ENCODE measurements around the gene SF3B4. TPM values are rescaled to one million over a fixed set of nuclear protein-coding genes. Genes with fewer than 3 reads are reported as not detected.

Gene SF3B4
- total and polyA plus RNA-seq, 2 of the 8 experiments (the other 6 are each of a cell fraction or from before 2014, with no cell fraction given), result 81.1 to 122 TPM

DNA sequence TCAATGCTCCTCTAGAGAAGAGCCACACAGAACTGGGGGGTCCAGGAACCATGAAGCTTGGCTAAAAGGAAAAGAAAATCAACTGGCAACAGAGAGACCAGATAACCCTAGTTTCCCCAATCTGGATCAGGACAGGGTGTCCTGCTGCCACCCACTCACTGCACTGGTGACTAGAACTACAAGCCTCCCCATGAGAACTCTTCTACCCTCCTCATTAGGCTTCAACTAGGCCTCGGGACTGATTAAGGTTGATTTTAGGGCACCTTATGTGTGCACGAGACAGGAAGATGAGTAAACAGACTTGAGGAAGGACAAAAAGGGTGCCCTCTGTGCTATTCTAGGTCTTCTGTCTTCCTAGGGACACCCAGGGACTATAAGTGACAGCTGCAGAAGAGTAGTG lies 2.3 kb upstream of the SF3B4 start (continued):
- TF ChIP-seq, protein P1, sequence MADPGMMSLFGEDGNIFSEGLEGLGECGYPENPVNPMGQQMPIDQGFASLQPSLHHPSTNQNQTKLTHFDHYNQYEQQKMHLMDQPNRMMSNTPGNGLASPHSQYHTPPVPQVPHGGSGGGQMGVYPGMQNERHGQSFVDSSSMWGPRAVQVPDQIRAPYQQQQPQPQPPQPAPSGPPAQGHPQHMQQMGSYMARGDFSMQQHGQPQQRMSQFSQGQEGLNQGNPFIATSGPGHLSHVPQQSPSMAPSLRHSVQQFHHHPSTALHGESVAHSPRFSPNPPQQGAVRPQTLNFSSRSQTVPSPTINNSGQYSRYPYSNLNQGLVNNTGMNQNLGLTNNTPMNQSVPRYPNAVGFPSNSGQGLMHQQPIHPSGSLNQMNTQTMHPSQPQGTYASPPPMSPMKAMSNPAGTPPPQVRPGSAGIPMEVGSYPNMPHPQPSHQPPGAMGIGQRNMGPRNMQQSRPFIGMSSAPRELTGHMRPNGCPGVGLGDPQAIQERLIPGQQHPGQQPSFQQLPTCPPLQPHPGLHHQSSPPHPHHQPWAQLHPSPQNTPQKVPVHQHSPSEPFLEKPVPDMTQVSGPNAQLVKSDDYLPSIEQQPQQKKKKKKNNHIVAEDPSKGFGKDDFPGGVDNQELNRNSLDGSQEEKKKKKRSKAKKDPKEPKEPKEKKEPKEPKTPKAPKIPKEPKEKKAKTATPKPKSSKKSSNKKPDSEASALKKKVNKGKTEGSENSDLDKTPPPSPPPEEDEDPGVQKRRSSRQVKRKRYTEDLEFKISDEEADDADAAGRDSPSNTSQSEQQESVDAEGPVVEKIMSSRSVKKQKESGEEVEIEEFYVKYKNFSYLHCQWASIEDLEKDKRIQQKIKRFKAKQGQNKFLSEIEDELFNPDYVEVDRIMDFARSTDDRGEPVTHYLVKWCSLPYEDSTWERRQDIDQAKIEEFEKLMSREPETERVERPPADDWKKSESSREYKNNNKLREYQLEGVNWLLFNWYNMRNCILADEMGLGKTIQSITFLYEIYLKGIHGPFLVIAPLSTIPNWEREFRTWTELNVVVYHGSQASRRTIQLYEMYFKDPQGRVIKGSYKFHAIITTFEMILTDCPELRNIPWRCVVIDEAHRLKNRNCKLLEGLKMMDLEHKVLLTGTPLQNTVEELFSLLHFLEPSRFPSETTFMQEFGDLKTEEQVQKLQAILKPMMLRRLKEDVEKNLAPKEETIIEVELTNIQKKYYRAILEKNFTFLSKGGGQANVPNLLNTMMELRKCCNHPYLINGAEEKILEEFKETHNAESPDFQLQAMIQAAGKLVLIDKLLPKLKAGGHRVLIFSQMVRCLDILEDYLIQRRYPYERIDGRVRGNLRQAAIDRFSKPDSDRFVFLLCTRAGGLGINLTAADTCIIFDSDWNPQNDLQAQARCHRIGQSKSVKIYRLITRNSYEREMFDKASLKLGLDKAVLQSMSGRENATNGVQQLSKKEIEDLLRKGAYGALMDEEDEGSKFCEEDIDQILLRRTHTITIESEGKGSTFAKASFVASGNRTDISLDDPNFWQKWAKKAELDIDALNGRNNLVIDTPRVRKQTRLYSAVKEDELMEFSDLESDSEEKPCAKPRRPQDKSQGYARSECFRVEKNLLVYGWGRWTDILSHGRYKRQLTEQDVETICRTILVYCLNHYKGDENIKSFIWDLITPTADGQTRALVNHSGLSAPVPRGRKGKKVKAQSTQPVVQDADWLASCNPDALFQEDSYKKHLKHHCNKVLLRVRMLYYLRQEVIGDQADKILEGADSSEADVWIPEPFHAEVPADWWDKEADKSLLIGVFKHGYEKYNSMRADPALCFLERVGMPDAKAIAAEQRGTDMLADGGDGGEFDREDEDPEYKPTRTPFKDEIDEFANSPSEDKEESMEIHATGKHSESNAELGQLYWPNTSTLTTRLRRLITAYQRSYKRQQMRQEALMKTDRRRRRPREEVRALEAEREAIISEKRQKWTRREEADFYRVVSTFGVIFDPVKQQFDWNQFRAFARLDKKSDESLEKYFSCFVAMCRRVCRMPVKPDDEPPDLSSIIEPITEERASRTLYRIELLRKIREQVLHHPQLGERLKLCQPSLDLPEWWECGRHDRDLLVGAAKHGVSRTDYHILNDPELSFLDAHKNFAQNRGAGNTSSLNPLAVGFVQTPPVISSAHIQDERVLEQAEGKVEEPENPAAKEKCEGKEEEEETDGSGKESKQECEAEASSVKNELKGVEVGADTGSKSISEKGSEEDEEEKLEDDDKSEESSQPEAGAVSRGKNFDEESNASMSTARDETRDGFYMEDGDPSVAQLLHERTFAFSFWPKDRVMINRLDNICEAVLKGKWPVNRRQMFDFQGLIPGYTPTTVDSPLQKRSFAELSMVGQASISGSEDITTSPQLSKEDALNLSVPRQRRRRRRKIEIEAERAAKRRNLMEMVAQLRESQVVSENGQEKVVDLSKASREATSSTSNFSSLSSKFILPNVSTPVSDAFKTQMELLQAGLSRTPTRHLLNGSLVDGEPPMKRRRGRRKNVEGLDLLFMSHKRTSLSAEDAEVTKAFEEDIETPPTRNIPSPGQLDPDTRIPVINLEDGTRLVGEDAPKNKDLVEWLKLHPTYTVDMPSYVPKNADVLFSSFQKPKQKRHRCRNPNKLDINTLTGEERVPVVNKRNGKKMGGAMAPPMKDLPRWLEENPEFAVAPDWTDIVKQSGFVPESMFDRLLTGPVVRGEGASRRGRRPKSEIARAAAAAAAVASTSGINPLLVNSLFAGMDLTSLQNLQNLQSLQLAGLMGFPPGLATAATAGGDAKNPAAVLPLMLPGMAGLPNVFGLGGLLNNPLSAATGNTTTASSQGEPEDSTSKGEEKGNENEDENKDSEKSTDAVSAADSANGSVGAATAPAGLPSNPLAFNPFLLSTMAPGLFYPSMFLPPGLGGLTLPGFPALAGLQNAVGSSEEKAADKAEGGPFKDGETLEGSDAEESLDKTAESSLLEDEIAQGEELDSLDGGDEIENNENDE (IDR thresholded peaks at IDR 0.05; ENCODE audit: insufficient replicate concordance, low read length), result no peak
- TF ChIP-seq MAFK (IDR thresholded peaks at IDR 0.05; ENCODE audit: low read depth, low read length), result no peak
- no peak for TF ChIP-seq GTF2F1 (IDR thresholded peaks at IDR 0.05; ENCODE audit: borderline replicate concordance, low read depth, low read length)
- no peak for TF ChIP-seq CBX5 (IDR thresholded peaks at IDR 0.05; ENCODE audit: low read depth, low read length)
- TF ChIP-seq SP2 (IDR thresholded peaks at IDR 0.05; ENCODE audit: low read length), result no peak
- no peak for TF ChIP-seq BRCA1 (IDR thresholded peaks at IDR 0.05; ENCODE audit: low read depth, low read length)
- TF ChIP-seq CEBPB (IDR thresholded peaks at IDR 0.05; ENCODE audit: low read depth, low read length), result no peak
- TF ChIP-seq POU5F1 (IDR thresholded peaks at IDR 0.05; ENCODE audit: low read depth, low read length), result no peak
- no peak for TF ChIP-seq YY1 (IDR thresholded peaks at IDR 0.05; ENCODE audit: low read depth, low read length)

All from H1 (cell line).